Calu3 (cell line): ENCODE data around the gene ST7L. TPM values are rescaled to one million over a fixed set of nuclear protein-coding genes. Genes with fewer than 3 reads are reported as not detected.

ENCODE experiments used
- BruUV-seq: library from RNA; stranded (reverse); fragments of 400-500 nt; replicated peaks from 2 replicates; lab custom pipeline; 2021; lab: Mats Ljungman, UMichigan
- CTCF ChIA-PET: fragments of 300-600 bp; sonication (Branson Sonifier 250); formaldehyde crosslinking; loops from one replicate; lab custom pipeline; 2022; ENCODE audit warnings: antibody characterized with exemption; lab: Charles Lee
- DNase-seq: peaks from one replicate; pipeline ENCODE4 v3.0.0; 2022
- H3K27ac Mint-ChIP-seq: one replicate; pipeline ENCODE4 v1.8.0; 2022; ENCODE audit warnings: mixed read lengths; ENCODE audit not compliant: unreplicated experiment
- H3K27me3 Mint-ChIP-seq: one replicate; pipeline ENCODE4 v1.8.0; 2022; ENCODE audit warnings: mixed read lengths; ENCODE audit not compliant: unreplicated experiment
- H3K36me3 Mint-ChIP-seq: one replicate; pipeline ENCODE4 v1.8.0; 2022; ENCODE audit warnings: mild to moderate bottlenecking, moderate library complexity, mixed read lengths; ENCODE audit not compliant: insufficient read depth, unreplicated experiment
- H3K4me1 Mint-ChIP-seq: one replicate; pipeline ENCODE4 v1.8.0; 2022; ENCODE audit warnings: mild to moderate bottlenecking, low read depth, mixed read lengths; ENCODE audit not compliant: unreplicated experiment
- H3K4me3 Mint-ChIP-seq: one replicate; pipeline ENCODE4 v1.8.0; 2022; ENCODE audit warnings: mild to moderate bottlenecking, low read depth, moderate library complexity, mixed read lengths; ENCODE audit not compliant: unreplicated experiment
- H3K9me3 Mint-ChIP-seq: one replicate; pipeline ENCODE4 v1.8.0; 2022; ENCODE audit warnings: low read depth, mixed read lengths; ENCODE audit not compliant: unreplicated experiment
- CTCF ChIP-seq: fragments of 200-600 bp; IDR thresholded peaks from one replicate; pipeline ENCODE4 v1.8.0; 2022; ENCODE audit warnings: antibody characterized with exemption; ENCODE audit not compliant: unreplicated experiment
- intact Hi-C: fragments of 100-400 bp; cut with micrococcal nuclease; formaldehyde crosslinking; loops from one replicate; pipeline ENCODE4 v1.10.0; 2022; ENCODE audit not compliant: unreplicated experiment
- total RNA-seq: library from RNA; stranded (reverse); gene quantifications from 2 replicates; pipeline ENCODE4 v1.2.3, GENCODE V29; 2022

ST7L gene
- total RNA-seq, 1 experiment from 2014 or later: 15.9 TPM

- peaks cover 27% of the 10 kb centered on the region for H3K36me3 Mint-ChIP-seq
- H3K27ac Mint-ChIP-seq: no peak overlapping the region
- H3K4me3 Mint-ChIP-seq: no peak overlapping the region
- H3K9me3 Mint-ChIP-seq: no peaks in the 10 kb centered on the region
- DNase-seq: no peak
- CTCF ChIA-PET: no interaction called here
- H3K4me1 Mint-ChIP-seq: peaks cover 27% of the 10 kb centered on the region
- H3K27me3 Mint-ChIP-seq: no peaks in the 10 kb centered on the region
- no peak for TF ChIP-seq CTCF
- BruUV-seq: no TSS peak
- intact Hi-C loops: no loop called here
Observed at GRCh38 chr1:112629256-112629655, 10.3 kb upstream of the ST7L start.

DNA sequence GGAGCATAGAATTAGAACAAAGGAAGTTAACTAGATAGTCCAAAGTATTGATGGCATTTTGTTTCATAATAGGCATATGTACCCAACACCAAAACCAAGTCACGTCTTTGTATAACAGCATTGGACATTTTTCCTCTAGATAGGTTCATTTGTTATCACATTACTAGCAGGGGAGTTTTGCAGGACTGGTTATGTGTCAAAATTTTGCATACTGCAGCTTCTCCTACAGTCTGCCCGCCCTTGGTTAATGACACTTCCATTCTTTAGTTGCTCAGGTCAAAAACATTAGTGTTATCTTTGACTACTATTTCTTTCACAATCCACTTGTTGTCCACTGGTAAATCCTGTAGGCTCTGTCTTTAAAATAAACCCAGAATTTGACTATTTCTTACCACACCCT, 9.6 kb upstream of the ST7L start:
- TF ChIP-seq CTCF: no peak
- no peaks in the 10 kb centered on the region for H3K27me3 Mint-ChIP-seq
- H3K4me1 Mint-ChIP-seq: peaks cover 19% of the 10 kb centered on the region
- BruUV-seq: no TSS peak
- DNase-seq: no peak
- no peaks in the 10 kb centered on the region for H3K9me3 Mint-ChIP-seq
- no peak overlapping the region for H3K27ac Mint-ChIP-seq
- H3K4me3 Mint-ChIP-seq: no peak overlapping the region
- peaks cover 27% of the 10 kb centered on the region for H3K36me3 Mint-ChIP-seq
- intact Hi-C loops: no loop called here
- CTCF ChIA-PET: no interaction called here

GRCh38 chr1:112626887-112627286, 7.9 kb upstream of the ST7L start:
- no peaks in the 10 kb centered on the region for H3K27me3 Mint-ChIP-seq
- no TSS peak for BruUV-seq
- intact Hi-C loops: no loop called here
- H3K27ac Mint-ChIP-seq: no peak overlapping the region
- no peaks in the 10 kb centered on the region for H3K9me3 Mint-ChIP-seq
- no peak for DNase-seq
- no peak overlapping the region for H3K4me3 Mint-ChIP-seq
- H3K4me1 Mint-ChIP-seq: peaks cover 19% of the 10 kb centered on the region
- CTCF ChIA-PET: no interaction called here
- H3K36me3 Mint-ChIP-seq: peaks cover 32% of the 10 kb centered on the region
- TF ChIP-seq CTCF: no peak

DNA sequence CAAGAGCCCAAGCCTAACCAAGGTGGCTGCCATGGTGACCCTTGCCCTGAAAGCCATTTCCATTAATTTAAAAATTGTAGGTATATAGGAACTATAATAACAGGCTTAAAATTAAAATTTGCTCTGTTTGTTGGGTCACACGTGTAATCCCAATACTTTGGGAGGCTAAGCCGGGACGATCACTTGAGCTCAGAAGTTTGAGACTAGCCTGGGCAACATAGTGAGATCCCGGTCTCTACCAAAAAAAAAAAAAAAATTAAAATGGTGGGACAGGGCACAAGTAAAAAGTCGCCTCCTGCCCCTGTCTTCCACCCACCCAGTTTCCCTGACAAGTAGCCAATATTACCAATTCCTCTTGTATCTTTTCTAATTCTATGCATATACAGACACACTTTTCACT, 7.3 kb upstream of the ST7L start:
- intact Hi-C loops: no loop called here
- H3K27ac Mint-ChIP-seq: no peak overlapping the region
- peaks cover 26% of the 10 kb centered on the region for H3K36me3 Mint-ChIP-seq
- CTCF ChIA-PET: interaction anchor here (0.6 kb wide), 1 partner anchor 9 kb away, joined by 3 read pairs; no protein-coding TSS in a partner anchor
- no peaks in the 10 kb centered on the region for H3K9me3 Mint-ChIP-seq
- no TSS peak for BruUV-seq
- no peak for TF ChIP-seq CTCF
- no peaks in the 10 kb centered on the region for H3K27me3 Mint-ChIP-seq
- DNase-seq: no peak
- H3K4me3 Mint-ChIP-seq: no peak overlapping the region
- H3K4me1 Mint-ChIP-seq: peaks cover 19% of the 10 kb centered on the region
